KMS-11 (cell line): ENCODE data around the gene ASF1A.

ENCODE experiments used
- H2AFZ ChIP-seq: fragments of 200-600 bp; sonication (generic); 2 replicates; pipeline ENCODE4 v1.6.1; 2016; ENCODE audit warnings: antibody characterized with exemption, mixed run types, low read depth
- H3K27ac ChIP-seq: fragments of 200-600 bp; sonication (generic); 2 replicates; pipeline ENCODE4 v1.6.1; 2016; ENCODE audit warnings: mild to moderate bottlenecking, mixed run types
- H3K27me3 ChIP-seq: fragments of 200-600 bp; sonication (generic); 2 replicates; pipeline ENCODE4 v1.6.1; 2017; ENCODE audit warnings: mild to moderate bottlenecking, low read depth, mixed run types, moderate library complexity; ENCODE audit not compliant: insufficient read depth
- H3K36me3 ChIP-seq: fragments of 200-600 bp; sonication (generic); 2 replicates; pipeline ENCODE4 v1.6.1; 2017; ENCODE audit warnings: mild to moderate bottlenecking, mixed run types; ENCODE audit not compliant: insufficient read depth
- H3K4me1 ChIP-seq: fragments of 200-600 bp; sonication (generic); 2 replicates; pipeline ENCODE4 v1.6.1; 2016; ENCODE audit warnings: mild to moderate bottlenecking, low read depth, mixed run types; ENCODE audit not compliant: poor library complexity, severe bottlenecking
- H3K4me2 ChIP-seq: fragments of 200-600 bp; sonication (generic); 2 replicates; pipeline ENCODE4 v1.7.0; 2016; ENCODE audit warnings: mild to moderate bottlenecking, mixed run types
- H3K4me3 ChIP-seq: fragments of 200-600 bp; sonication (generic); IDR thresholded peaks from 2 replicates; pipeline ENCODE4 v1.6.1; 2017; ENCODE audit warnings: low read depth, low read length, mixed read lengths; ENCODE audit not compliant: insufficient read depth
- H3K79me2 ChIP-seq: fragments of 200-600 bp; sonication (generic); 2 replicates; pipeline ENCODE4 v1.6.1; 2016; ENCODE audit warnings: low read depth, mixed run types; ENCODE audit not compliant: insufficient read depth
- H3K9ac ChIP-seq: fragments of 200-600 bp; sonication (generic); 2 replicates; pipeline ENCODE4 v1.6.1; 2016; ENCODE audit warnings: mild to moderate bottlenecking, mixed run types
- H4K20me1 ChIP-seq: fragments of 200-600 bp; sonication (generic); 2 replicates; pipeline ENCODE4 v1.6.1; 2016; ENCODE audit warnings: mild to moderate bottlenecking, mixed run types; ENCODE audit not compliant: insufficient read depth
- TF ChIP-seq, protein P1 (sequence below): fragments of 200-600 bp; sonication (generic); conservative IDR thresholded peaks from 2 replicates; pipeline ENCODE4 v1.6.1; 2017; ENCODE audit warnings: low read depth, mild to moderate bottlenecking, antibody characterized with exemption, low read length, moderate library complexity, mixed read lengths

ASF1A gene

DNA sequence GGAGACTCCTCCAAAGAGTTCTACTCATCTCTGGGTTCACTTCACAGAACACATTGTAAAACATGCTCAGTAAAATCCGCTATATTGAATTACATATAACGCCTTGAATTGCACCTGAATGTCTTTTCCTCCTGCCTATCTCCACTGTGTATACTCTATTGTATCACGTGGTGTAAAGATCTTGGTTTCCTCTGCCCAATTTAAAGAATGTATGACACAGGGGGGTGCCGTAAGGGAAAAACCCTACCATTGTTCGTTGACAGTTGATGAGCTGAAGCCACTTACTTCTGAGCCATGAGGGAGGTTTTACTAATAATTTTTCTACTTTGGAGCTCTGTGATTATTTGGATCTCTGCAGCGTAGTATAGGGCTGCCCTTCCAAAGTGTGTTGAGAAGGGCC, 6.0 kb downstream of the ASF1A start:
- Histone ChIP-seq H3K4me2 (no peak overlapping the region), H3K4me1 (peaks cover 46% of the 10 kb centered on the region), H3K36me3 (no peaks in the 10 kb centered on the region), H3K27me3 (no peaks in the 10 kb centered on the region), H4K20me1 (no peaks in the 10 kb centered on the region), H3K79me2 (peaks cover 75% of the 10 kb centered on the region), H3K27ac (no peak overlapping the region), H3K9ac (no peak overlapping the region), H2AFZ (no peak overlapping the region), H3K4me3 (no peak overlapping the region)
- TF ChIP-seq, protein P1, sequence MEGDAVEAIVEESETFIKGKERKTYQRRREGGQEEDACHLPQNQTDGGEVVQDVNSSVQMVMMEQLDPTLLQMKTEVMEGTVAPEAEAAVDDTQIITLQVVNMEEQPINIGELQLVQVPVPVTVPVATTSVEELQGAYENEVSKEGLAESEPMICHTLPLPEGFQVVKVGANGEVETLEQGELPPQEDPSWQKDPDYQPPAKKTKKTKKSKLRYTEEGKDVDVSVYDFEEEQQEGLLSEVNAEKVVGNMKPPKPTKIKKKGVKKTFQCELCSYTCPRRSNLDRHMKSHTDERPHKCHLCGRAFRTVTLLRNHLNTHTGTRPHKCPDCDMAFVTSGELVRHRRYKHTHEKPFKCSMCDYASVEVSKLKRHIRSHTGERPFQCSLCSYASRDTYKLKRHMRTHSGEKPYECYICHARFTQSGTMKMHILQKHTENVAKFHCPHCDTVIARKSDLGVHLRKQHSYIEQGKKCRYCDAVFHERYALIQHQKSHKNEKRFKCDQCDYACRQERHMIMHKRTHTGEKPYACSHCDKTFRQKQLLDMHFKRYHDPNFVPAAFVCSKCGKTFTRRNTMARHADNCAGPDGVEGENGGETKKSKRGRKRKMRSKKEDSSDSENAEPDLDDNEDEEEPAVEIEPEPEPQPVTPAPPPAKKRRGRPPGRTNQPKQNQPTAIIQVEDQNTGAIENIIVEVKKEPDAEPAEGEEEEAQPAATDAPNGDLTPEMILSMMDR = no peak

DNA sequence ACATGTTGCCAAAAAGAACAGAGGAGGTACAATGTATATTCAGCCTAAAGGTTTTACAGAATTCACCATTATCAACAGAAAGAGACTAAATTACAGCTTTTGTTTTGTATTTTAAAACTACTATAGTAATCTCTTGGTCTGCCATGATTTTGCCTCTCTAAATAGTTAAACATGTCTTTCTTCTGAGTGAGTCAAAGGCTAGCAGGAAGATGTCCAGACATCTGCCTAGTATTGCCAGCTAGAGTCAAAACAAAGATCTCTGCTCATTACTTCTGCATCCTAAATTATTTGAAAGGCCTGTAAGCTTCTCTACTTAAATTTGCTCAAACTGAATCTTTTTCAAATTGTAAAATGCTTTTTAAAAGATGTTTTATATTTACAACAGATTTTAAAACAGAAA, 8.8 kb downstream of the ASF1A start:
- Histone ChIP-seq H3K4me2 (no peak overlapping the region), H4K20me1 (no peaks in the 10 kb centered on the region), H3K9ac (no peak overlapping the region), H3K79me2 (peaks cover 47% of the 10 kb centered on the region), H3K4me1 (peaks cover 34% of the 10 kb centered on the region), H3K36me3 (no peaks in the 10 kb centered on the region; the same call in 1 of the 2 replicates), H3K4me3 (no peak overlapping the region), H2AFZ (no peak overlapping the region), H3K27ac (no peak overlapping the region), H3K27me3 (no peaks in the 10 kb centered on the region)
- TF ChIP-seq, protein P1 = no peak

DNA sequence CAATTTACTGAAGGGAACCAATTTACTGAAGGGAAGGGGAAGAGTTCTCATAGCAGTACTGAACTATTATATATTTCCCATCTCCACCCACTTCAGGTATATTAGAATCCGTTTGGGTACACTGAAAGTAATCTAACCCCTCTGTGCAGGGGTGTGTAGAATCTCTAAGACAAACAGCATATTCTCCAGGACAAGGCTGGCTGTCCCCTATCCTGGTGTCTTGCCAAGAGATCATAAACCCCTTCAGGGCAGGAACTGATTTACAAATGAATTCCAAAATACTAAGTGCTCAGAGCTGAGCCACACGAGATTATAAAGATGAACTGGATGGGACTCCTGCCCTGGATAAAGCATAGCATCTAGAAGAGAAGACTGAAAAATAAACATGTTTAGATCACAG, 9.2 kb downstream of the ASF1A start:
- Histone ChIP-seq H3K27me3 (no peaks in the 10 kb centered on the region), H2AFZ (no peak overlapping the region), H3K9ac (no peak overlapping the region), H4K20me1 (no peaks in the 10 kb centered on the region), H3K4me1 (peaks cover 30% of the 10 kb centered on the region), H3K4me3 (no peak overlapping the region), H3K36me3 (no peaks in the 10 kb centered on the region; the same call in 1 of the 2 replicates), H3K79me2 (peaks cover 43% of the 10 kb centered on the region), H3K4me2 (no peak overlapping the region), H3K27ac (no peak overlapping the region)
- TF ChIP-seq, protein P1 = no peak

DNA sequence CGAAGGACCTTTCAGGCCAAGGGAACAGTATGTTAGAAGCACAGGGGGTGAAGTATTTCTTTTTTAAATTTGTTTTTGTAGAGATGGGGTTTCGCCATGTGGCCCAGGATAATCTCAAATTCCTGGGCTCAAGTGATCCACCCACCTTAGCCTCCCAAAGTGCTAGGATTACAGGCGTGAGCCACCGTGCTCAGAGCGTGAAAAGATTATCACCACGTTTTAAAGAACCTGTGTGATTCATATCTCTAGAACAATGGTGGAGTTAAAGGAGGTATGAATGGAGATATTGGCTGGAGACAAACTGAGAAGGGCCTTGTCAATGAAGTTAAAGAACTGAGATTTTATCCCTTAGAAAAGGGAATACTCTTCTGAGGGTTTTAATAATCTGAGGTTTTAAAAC, 9.7 kb downstream of the ASF1A start:
- no peak overlapping the region for H3K27ac ChIP-seq
- H3K9ac ChIP-seq = no peak overlapping the region
- peaks cover 29% of the 10 kb centered on the region for H3K4me1 ChIP-seq
- no peaks in the 10 kb centered on the region; the same call in 1 of the 2 replicates for H3K36me3 ChIP-seq
- no peaks in the 10 kb centered on the region for H3K27me3 ChIP-seq
- TF ChIP-seq, protein P1 = no peak
- no peaks in the 10 kb centered on the region for H4K20me1 ChIP-seq
- no peak overlapping the region for H3K4me2 ChIP-seq
- H3K4me3 ChIP-seq = no peak overlapping the region
- peaks cover 38% of the 10 kb centered on the region for H3K79me2 ChIP-seq
- H2AFZ ChIP-seq = no peak overlapping the region
